A673 (cell line): ENCODE measurements around the gene ARHGAP24. TPM values are rescaled to one million over a fixed set of nuclear protein-coding genes. Genes with fewer than 3 reads are reported as not detected.

Experiments
- BruUV-seq: library from RNA; stranded (reverse); fragments of 400-500 nt; replicated peaks from 2 replicates; lab custom pipeline; 2021; lab: Mats Ljungman, UMichigan
- CTCF ChIA-PET: fragments of 300-600 bp; sonication (Branson Sonifier 250); formaldehyde crosslinking; loops from one replicate; lab custom pipeline; 2022; ENCODE audit warnings: antibody characterized with exemption; lab: Charles Lee
- POLR2A ChIA-PET: fragments of 300-600 bp; sonication (Branson Sonifier 250); formaldehyde crosslinking; loops from one replicate; lab custom pipeline; 2022; ENCODE audit warnings: antibody characterized with exemption; ENCODE audit not compliant: low non-redundant PET; lab: Charles Lee
- DNase-seq: peaks from one replicate; pipeline ENCODE4 v3.0.0-alpha.2; 2015; ENCODE audit warnings: low spot score
- H3K27ac ChIP-seq: fragments of 200-600 bp; sonication (generic); 2 replicates; pipeline ENCODE4 v1.5.1; 2016; ENCODE audit warnings: mixed run types, low read depth, mild to moderate bottlenecking, mixed read lengths, antibody characterized with exemption, low read length; ENCODE audit not compliant: poor library complexity, severe bottlenecking
- H3K27me3 ChIP-seq: fragments of 200-600 bp; sonication (generic); replicated peaks from 2 replicates; pipeline ENCODE4 v1.6.1; 2017; ENCODE audit warnings: mixed run types, low read depth, mild to moderate bottlenecking, mixed read lengths, antibody characterized with exemption, low read length; ENCODE audit not compliant: insufficient read depth, poor library complexity
- H3K36me3 ChIP-seq: fragments of 200-600 bp; sonication (generic); 2 replicates; pipeline ENCODE4 v1.6.1; 2016; ENCODE audit warnings: mixed run types, mild to moderate bottlenecking, mixed read lengths, antibody characterized with exemption, low read length; ENCODE audit not compliant: insufficient read depth, poor library complexity, severe bottlenecking
- H3K4me1 ChIP-seq: fragments of 200-600 bp; sonication (generic); 2 replicates; pipeline ENCODE4 v1.6.1; 2017; ENCODE audit warnings: mixed run types, mild to moderate bottlenecking, mixed read lengths, antibody characterized with exemption, low read length; ENCODE audit not compliant: insufficient read depth, poor library complexity, severe bottlenecking
- H3K4me3 ChIP-seq: fragments of 200-600 bp; sonication (generic); 2 replicates; pipeline ENCODE4 v1.5.1; 2016; ENCODE audit warnings: low read depth, mixed run types, mild to moderate bottlenecking, mixed read lengths, low read length; ENCODE audit not compliant: poor library complexity, severe bottlenecking
- H3K9me3 ChIP-seq: fragments of 200-600 bp; sonication (generic); 2 replicates; pipeline ENCODE4 v1.6.1; 2016; ENCODE audit warnings: mixed run types, low read depth, mild to moderate bottlenecking, mixed read lengths, antibody characterized with exemption, low read length; ENCODE audit not compliant: poor library complexity, severe bottlenecking
- CTCF ChIP-seq: fragments of 300-800, 200-600 bp; sonication (generic); conservative IDR thresholded peaks from 2 replicates; pipeline ENCODE4 v1.5.1; 2017; ENCODE audit warnings: low read depth, mild to moderate bottlenecking, antibody characterized with exemption, low read length, moderate library complexity, mixed read lengths
- EZH2 ChIP-seq: fragments of 200-600 bp; sonication (generic); IDR thresholded peaks from 2 replicates; pipeline ENCODE4 v1.6.1; 2017; ENCODE audit warnings: borderline replicate concordance, low read depth, mild to moderate bottlenecking, mixed read lengths, antibody characterized with exemption, low read length; ENCODE audit not compliant: poor library complexity, severe bottlenecking
- intact Hi-C: fragments of 100-400 bp; cut with micrococcal nuclease; formaldehyde crosslinking; loops from one replicate; pipeline ENCODE4 v1.10.0; 2022; ENCODE audit not compliant: unreplicated experiment
- total RNA-seq: library from RNA; stranded (reverse); gene quantifications from 2 replicates; pipeline ENCODE4 v1.2.3, GENCODE V29; 2021

ARHGAP24 gene
- total RNA-seq, 1 experiment from 2014 or later, result 5.8 TPM

- TF ChIP-seq EZH2 (no peak), CTCF (no peak)
- H3K4me1 ChIP-seq, result no peaks in the 10 kb centered on the region
- intact Hi-C loops, result no loop called here
- no peak overlapping the region for H3K4me3 ChIP-seq
- no peaks in the 10 kb centered on the region for H3K27me3 ChIP-seq
- H3K27ac ChIP-seq, result no peak overlapping the region
- POLR2A ChIA-PET, result no interaction called here
- no peak for DNase-seq
- no peaks in the 10 kb centered on the region for H3K9me3 ChIP-seq
- CTCF ChIA-PET, result no interaction called here
- no TSS peak for BruUV-seq
- no peaks in the 10 kb centered on the region for H3K36me3 ChIP-seq
Measured at GRCh38 chr4:85478576-85478975, 3.6 kb downstream of the ARHGAP24 start.

GRCh38 chr4:85482010-85482738, 7.2 kb downstream of the ARHGAP24 start:
- DNase-seq, result no peak
- intact Hi-C loops, result no loop called here
- no peak for TF ChIP-seq EZH2
- no peak for TF ChIP-seq CTCF
- H3K4me3 ChIP-seq, result no peak overlapping the region
- H3K4me1 ChIP-seq, result no peaks in the 10 kb centered on the region
- no peaks in the 10 kb centered on the region for H3K36me3 ChIP-seq
- H3K9me3 ChIP-seq, result no peaks in the 10 kb centered on the region
- CTCF ChIA-PET, result no interaction called here
- BruUV-seq, result no TSS peak
- H3K27ac ChIP-seq, result no peak overlapping the region
- H3K27me3 ChIP-seq, result no peaks in the 10 kb centered on the region
- POLR2A ChIA-PET, result interaction anchor here (0.6 kb wide), 1 partner anchor 21 kb away, joined by 3 read pairs; no protein-coding TSS in a partner anchor

GRCh38 chr4:85486425-85487086, 11.6 kb downstream of the ARHGAP24 start:
- POLR2A ChIA-PET, result no interaction called here
- Histone ChIP-seq H3K4me1 (peaks cover 2% of the 10 kb centered on the region), H3K27ac (no peak overlapping the region), H3K36me3 (no peaks in the 10 kb centered on the region), H3K9me3 (no peaks in the 10 kb centered on the region), H3K4me3 (no peak overlapping the region), H3K27me3 (no peaks in the 10 kb centered on the region)
- TF ChIP-seq EZH2, result no peak
- TF ChIP-seq CTCF, result no peak
- no TSS peak for BruUV-seq
- CTCF ChIA-PET, result no interaction called here
- intact Hi-C loops, result no loop called here
- no peak for DNase-seq
